PC-3 (cell line): Measurements from ENCODE around the gene ST6GAL1. TPM values are rescaled to one million over a fixed set of nuclear protein-coding genes. Genes with fewer than 3 reads are reported as not detected.

Experiments
- ATAC-seq: fragments of 200-7000 bp; cut with Tn5 transposase; 2 replicates; pipeline ENCODE4 v1.9.1; 2020; ENCODE audit warnings: mild to moderate bottlenecking, moderate library complexity
- BruUV-seq: library from RNA; stranded (reverse); fragments of 400-500 nt; replicated peaks from 2 replicates; lab custom pipeline; 2021; lab: Mats Ljungman, UMichigan
- CTCF ChIA-PET: fragments of 300-600 bp; sonication (Branson Sonifier 250); formaldehyde crosslinking; loops from one replicate; lab custom pipeline; 2022; ENCODE audit warnings: antibody characterized with exemption; lab: Charles Lee
- POLR2A ChIA-PET: fragments of 300-600 bp; sonication (Branson Sonifier 250); formaldehyde crosslinking; loops from one replicate; lab custom pipeline; 2022; ENCODE audit warnings: antibody characterized with exemption; ENCODE audit not compliant: unreplicated experiment; lab: Charles Lee
- DNase-seq: peaks from one replicate; pipeline ENCODE4 v3.0.0-alpha.2; 2015
- H2AFZ ChIP-seq: fragments of 300-600 bp; sonication (generic); 2 replicates; pipeline ENCODE4 v1.6.0; 2016; ENCODE audit warnings: antibody characterized with exemption, low read length
- H3F3A ChIP-seq: fragments of 300-600 bp; sonication (generic); one replicate; pipeline ENCODE4 v1.6.0; 2017; ENCODE audit warnings: antibody characterized with exemption, low read length, control low read depth, mild to moderate bottlenecking; ENCODE audit not compliant: unreplicated experiment
- H3K27ac ChIP-seq: fragments of 300-600 bp; sonication (generic); 2 replicates; pipeline ENCODE4 v1.5.1; 2016; ENCODE audit warnings: mild to moderate bottlenecking, low read length
- H3K27me3 ChIP-seq: fragments of 300-600 bp; sonication (generic); 2 replicates; pipeline ENCODE4 v1.6.1; 2016; ENCODE audit warnings: low read length, mixed read lengths
- H3K36me3 ChIP-seq: fragments of 300-600 bp; sonication (generic); 2 replicates; pipeline ENCODE4 v1.6.1; 2016; ENCODE audit warnings: low read depth, mixed run types, low read length, mixed read lengths
- H3K4me1 ChIP-seq: fragments of 300-600 bp; sonication (generic); 2 replicates; pipeline ENCODE4 v1.5.1; 2016; ENCODE audit warnings: low read length; ENCODE audit not compliant: insufficient read depth
- H3K4me2 ChIP-seq: fragments of 300-600 bp; sonication (generic); 2 replicates; pipeline ENCODE4 v1.6.0; 2016; ENCODE audit warnings: low read length
- H3K4me3 ChIP-seq: fragments of 300-600 bp; sonication (generic); 2 replicates; pipeline ENCODE4 v1.5.1; 2016; ENCODE audit warnings: mild to moderate bottlenecking, low read length, mixed read lengths
- H3K79me2 ChIP-seq: fragments of 300-600 bp; sonication (generic); 2 replicates; pipeline ENCODE4 v1.6.1; 2017; ENCODE audit warnings: low read length, mixed read lengths
- H3K9ac ChIP-seq: fragments of 300-600 bp; sonication (generic); 2 replicates; pipeline ENCODE4 v1.6.0; 2016; ENCODE audit warnings: mild to moderate bottlenecking, low read length
- H3K9me2 ChIP-seq: fragments of 300-600 bp; sonication (generic); replicated peaks from 2 replicates; pipeline ENCODE4 v1.6.1; 2016; ENCODE audit warnings: mixed run types, low read length, mixed read lengths
- H3K9me3 ChIP-seq: fragments of 300-600 bp; sonication (generic); 2 replicates; pipeline ENCODE4 v1.6.1; 2016; ENCODE audit warnings: low read length, mixed read lengths
- H4K20me1 ChIP-seq: fragments of 300-600 bp; sonication (generic); 2 replicates; pipeline ENCODE4 v1.6.1; 2016; ENCODE audit warnings: low read length, mixed read lengths
- EZH2 ChIP-seq: fragments of 300-600 bp; sonication (generic); IDR thresholded peaks from one replicate; pipeline ENCODE4 v1.6.1; 2017; ENCODE audit warnings: antibody characterized with exemption, mild to moderate bottlenecking, low read length; ENCODE audit not compliant: unreplicated experiment
- EZH2phosphoT487 ChIP-seq: fragments of 300-600 bp; sonication (generic); IDR thresholded peaks from 2 replicates; pipeline ENCODE4 v1.6.1; 2018; ENCODE audit warnings: mild to moderate bottlenecking, antibody characterized with exemption, low read length, borderline replicate concordance
- intact Hi-C: fragments of 100-400 bp; cut with micrococcal nuclease; formaldehyde crosslinking; loops from 2 replicates; pipeline ENCODE4 v1.9.0; 2023
- total RNA-seq: library from RNA; depleted of rRNA; stranded (reverse); fragments of >200 nt; gene quantifications from 2 replicates; pipeline ENCODE4 v1.2.3, GENCODE V29; 2014
- TF ChIP-seq, protein P1 (sequence below): fragments of 300-600 bp; sonication (generic); conservative IDR thresholded peaks from 2 replicates; pipeline ENCODE4 v1.5.1; 2017; ENCODE audit warnings: antibody characterized with exemption, low read depth, mild to moderate bottlenecking, low read length

ST6GAL1 gene
- total RNA-seq, 1 experiment from 2014 or later, result 9.4 TPM

DNA sequence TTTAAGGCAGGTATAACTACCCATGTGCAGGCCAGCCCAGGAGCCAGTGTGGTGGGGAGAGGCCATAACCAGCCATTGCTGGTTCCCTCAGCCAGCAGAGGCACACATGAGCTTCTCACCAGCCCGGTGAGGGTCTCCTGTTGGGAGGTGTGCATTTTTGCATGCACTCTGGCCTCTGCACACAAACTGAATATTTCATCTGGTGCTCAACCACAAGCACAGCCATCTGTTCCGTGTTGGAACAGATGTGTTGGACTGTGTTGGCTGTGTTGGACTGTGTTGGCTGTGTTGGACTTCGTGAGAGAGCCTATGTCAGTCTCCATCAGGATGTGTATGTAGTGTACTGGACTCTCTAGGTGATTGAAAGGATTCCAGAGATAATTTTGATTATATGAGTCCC, 141.8 kb downstream of the ST6GAL1 start:
- ChIA-PET CTCF (no interaction called here), POLR2A (interaction anchor here (0.6 kb wide), 1 partner anchor 22 kb away, joined by 4 read pairs; no protein-coding TSS in a partner anchor)
- H3K4me1 ChIP-seq, result no peaks in the 10 kb centered on the region
- H3K79me2 ChIP-seq, result no peaks in the 10 kb centered on the region
- H3K27me3 ChIP-seq, result no peaks in the 10 kb centered on the region
- H3K4me2 ChIP-seq, result no peak overlapping the region
- H3K9me3 ChIP-seq, result no peaks in the 10 kb centered on the region
- H3K9ac ChIP-seq, result no peak overlapping the region
- intact Hi-C loops, result no loop called here
- H3K27ac ChIP-seq, result no peak overlapping the region
- DNase-seq (no peak), ATAC-seq (no peak)
- H4K20me1 ChIP-seq, result no peaks in the 10 kb centered on the region
- H3K36me3 ChIP-seq, result no peaks in the 10 kb centered on the region
- no peak overlapping the region for H3K4me3 ChIP-seq
- BruUV-seq, result no TSS peak
- no peaks in the 10 kb centered on the region for H3K9me2 ChIP-seq
- no peak overlapping the region for H2AFZ ChIP-seq
- H3F3A ChIP-seq, result no peaks in the 10 kb centered on the region
- no peak for TF ChIP-seq EZH2
- TF ChIP-seq, protein P1, sequence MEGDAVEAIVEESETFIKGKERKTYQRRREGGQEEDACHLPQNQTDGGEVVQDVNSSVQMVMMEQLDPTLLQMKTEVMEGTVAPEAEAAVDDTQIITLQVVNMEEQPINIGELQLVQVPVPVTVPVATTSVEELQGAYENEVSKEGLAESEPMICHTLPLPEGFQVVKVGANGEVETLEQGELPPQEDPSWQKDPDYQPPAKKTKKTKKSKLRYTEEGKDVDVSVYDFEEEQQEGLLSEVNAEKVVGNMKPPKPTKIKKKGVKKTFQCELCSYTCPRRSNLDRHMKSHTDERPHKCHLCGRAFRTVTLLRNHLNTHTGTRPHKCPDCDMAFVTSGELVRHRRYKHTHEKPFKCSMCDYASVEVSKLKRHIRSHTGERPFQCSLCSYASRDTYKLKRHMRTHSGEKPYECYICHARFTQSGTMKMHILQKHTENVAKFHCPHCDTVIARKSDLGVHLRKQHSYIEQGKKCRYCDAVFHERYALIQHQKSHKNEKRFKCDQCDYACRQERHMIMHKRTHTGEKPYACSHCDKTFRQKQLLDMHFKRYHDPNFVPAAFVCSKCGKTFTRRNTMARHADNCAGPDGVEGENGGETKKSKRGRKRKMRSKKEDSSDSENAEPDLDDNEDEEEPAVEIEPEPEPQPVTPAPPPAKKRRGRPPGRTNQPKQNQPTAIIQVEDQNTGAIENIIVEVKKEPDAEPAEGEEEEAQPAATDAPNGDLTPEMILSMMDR, result no peak
- TF ChIP-seq EZH2phosphoT487, result no peak

DNA sequence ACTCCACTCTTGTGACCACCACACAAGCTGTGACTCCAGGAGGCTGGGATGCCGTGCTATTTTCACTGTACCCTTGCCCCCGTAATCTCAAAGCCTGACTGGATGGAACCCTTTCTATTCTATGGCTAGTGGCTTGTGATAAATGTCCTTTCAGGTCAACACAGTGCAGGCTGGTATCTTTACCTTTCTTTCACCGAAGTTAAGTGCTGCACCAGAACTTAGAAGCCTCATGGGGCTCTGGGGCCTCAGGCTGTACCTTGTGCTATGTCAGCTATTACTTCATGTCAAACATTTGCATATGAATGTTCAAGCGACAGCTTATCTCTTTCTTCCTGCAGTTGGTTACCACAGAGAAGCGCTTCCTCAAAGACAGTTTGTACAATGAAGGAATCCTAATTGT, 142.2 kb downstream of the ST6GAL1 start:
- H3K27me3 ChIP-seq, result no peaks in the 10 kb centered on the region
- TF ChIP-seq EZH2phosphoT487 (no peak), EZH2 (no peak)
- TF ChIP-seq, protein P1, result no peak
- no peaks in the 10 kb centered on the region for H3K36me3 ChIP-seq
- H3K27ac ChIP-seq, result no peak overlapping the region
- no peaks in the 10 kb centered on the region for H3F3A ChIP-seq
- ATAC-seq (no peak), DNase-seq (no peak)
- POLR2A ChIA-PET, result interaction anchor here (0.6 kb wide), 1 partner anchor 22 kb away, joined by 4 read pairs; no protein-coding TSS in a partner anchor
- no peaks in the 10 kb centered on the region for H3K9me2 ChIP-seq
- no TSS peak for BruUV-seq
- no peak overlapping the region for H3K9ac ChIP-seq
- CTCF ChIA-PET, result no interaction called here
- no peaks in the 10 kb centered on the region for H3K9me3 ChIP-seq
- H4K20me1 ChIP-seq, result no peaks in the 10 kb centered on the region
- H2AFZ ChIP-seq, result no peak overlapping the region
- intact Hi-C loops, result no loop called here
- H3K4me1 ChIP-seq, result no peaks in the 10 kb centered on the region
- H3K4me2 ChIP-seq, result no peak overlapping the region
- no peaks in the 10 kb centered on the region for H3K79me2 ChIP-seq
- H3K4me3 ChIP-seq, result no peak overlapping the region

DNA sequence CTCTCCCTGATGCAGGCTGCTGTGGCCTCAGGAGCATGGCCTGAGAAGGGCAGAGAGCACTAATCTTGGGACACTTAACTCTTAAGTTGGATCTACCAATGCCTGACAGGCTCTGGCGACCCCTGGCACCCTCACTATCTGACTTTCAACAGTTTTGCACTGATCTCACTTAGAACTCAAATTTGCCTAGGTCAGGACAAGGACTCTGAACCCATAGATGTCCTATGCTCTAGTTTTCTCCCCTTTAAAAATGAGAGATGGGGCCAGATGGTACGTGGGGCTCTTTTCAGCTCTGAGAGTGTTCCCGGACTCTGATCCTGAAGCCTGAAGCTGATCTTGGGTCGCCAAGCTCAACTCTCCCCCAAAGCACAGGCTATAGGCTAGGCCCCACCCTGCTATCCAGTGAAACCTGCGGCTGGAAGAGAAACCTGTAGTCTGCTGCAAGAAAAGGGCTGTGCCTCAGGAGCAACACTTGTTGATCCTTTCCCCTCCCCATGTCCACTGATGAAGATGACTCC, 143.3 kb downstream of the ST6GAL1 start:
- Histone ChIP-seq H3K9ac (no peak overlapping the region), H3K4me3 (no peak overlapping the region), H2AFZ (no peak overlapping the region), H4K20me1 (no peaks in the 10 kb centered on the region), H3K36me3 (no peaks in the 10 kb centered on the region), H3K9me2 (no peaks in the 10 kb centered on the region), H3K27ac (no peak overlapping the region), H3F3A (no peaks in the 10 kb centered on the region), H3K4me2 (no peak overlapping the region), H3K27me3 (no peaks in the 10 kb centered on the region), H3K9me3 (no peaks in the 10 kb centered on the region), H3K4me1 (no peaks in the 10 kb centered on the region), H3K79me2 (no peaks in the 10 kb centered on the region)
- POLR2A ChIA-PET, result no interaction called here
- no TSS peak for BruUV-seq
- no peak for ATAC-seq
- TF ChIP-seq EZH2, result no peak
- TF ChIP-seq EZH2phosphoT487, result no peak
- TF ChIP-seq, protein P1, result no peak
- DNase-seq, result no peak
- intact Hi-C loops, result no loop called here
- CTCF ChIA-PET, result no interaction called here
